SK-N-SH (cell line): ENCODE data around the gene LRRC27.

Experiments
- EP300 ChIP-seq, 2 experiments: IDR thresholded peaks; 2 replicates each; pipeline versions ENCODE4 v1.4.0 to v1.6.1; 2012; ENCODE audit warnings: borderline replicate concordance in 1 of 2, low read depth in 1 of 2, low read length in 1 of 2
- NFIC ChIP-seq: IDR thresholded peaks from 2 replicates; pipeline ENCODE4 v1.4.0; 2012; ENCODE audit warnings: borderline replicate concordance
- POLR2AphosphoS5 ChIP-seq: IDR thresholded peaks from 2 replicates; pipeline ENCODE4 v1.6.1; 2012; ENCODE audit warnings: low read depth, low read length
- RAD21 ChIP-seq: IDR thresholded peaks from 2 replicates; pipeline ENCODE4 v1.6.1; 2012; ENCODE audit warnings: mild to moderate bottlenecking, low read length
- RFX5 ChIP-seq: IDR thresholded peaks from 2 replicates; pipeline ENCODE4 v1.6.1; 2012; ENCODE audit warnings: mild to moderate bottlenecking, improper control_type of control experiment, low read length
- TF ChIP-seq, protein P1 (sequence below): fragments of 200-600 bp; sonication (generic); IDR thresholded peaks from 2 replicates; pipeline ENCODE4 v1.6.1; 2017; ENCODE audit warnings: antibody characterized with exemption, mild to moderate bottlenecking, moderate library complexity
- TF ChIP-seq, protein P2 (sequence below): IDR thresholded peaks from 2 replicates; pipeline ENCODE4 v1.6.1; 2012; ENCODE audit warnings: mild to moderate bottlenecking, low read depth, low read length, moderate library complexity

DNA sequence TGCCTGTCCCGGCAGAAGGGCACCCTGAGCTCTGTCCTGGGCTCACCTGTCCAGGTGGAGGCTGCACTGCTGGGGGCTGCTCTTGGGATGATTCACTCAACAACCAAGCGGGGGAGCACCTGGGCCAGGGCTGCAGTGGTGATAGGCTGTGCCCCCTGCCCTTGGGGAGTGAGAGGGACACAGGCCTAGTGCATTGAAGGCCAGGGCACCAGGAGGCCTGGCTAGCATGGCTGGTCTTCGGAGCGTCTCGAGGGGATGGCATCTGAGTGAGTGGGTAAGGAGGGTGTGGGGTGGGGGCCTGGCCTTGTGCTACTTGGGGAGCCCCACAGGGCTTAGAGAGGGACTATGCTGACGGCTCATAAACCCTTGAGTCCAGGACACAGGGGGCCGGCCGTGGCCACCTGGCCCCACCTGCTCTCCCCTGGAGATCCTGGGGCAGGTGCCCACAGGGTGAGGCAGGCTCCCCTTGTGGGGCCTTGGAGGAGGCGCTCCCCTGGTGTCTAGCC is 68.1 kb downstream of the LRRC27 start:
- TF ChIP-seq EP300 (IDR thresholded peaks at IDR 0.05; ENCODE audit: borderline replicate concordance in 1 of 2, low read depth in 1 of 2, low read length in 1 of 2): no peak
- TF ChIP-seq, protein P1, sequence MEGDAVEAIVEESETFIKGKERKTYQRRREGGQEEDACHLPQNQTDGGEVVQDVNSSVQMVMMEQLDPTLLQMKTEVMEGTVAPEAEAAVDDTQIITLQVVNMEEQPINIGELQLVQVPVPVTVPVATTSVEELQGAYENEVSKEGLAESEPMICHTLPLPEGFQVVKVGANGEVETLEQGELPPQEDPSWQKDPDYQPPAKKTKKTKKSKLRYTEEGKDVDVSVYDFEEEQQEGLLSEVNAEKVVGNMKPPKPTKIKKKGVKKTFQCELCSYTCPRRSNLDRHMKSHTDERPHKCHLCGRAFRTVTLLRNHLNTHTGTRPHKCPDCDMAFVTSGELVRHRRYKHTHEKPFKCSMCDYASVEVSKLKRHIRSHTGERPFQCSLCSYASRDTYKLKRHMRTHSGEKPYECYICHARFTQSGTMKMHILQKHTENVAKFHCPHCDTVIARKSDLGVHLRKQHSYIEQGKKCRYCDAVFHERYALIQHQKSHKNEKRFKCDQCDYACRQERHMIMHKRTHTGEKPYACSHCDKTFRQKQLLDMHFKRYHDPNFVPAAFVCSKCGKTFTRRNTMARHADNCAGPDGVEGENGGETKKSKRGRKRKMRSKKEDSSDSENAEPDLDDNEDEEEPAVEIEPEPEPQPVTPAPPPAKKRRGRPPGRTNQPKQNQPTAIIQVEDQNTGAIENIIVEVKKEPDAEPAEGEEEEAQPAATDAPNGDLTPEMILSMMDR: no peak
- no peak for TF ChIP-seq RFX5
- no peak for TF ChIP-seq POLR2AphosphoS5
- TF ChIP-seq, protein P2, sequence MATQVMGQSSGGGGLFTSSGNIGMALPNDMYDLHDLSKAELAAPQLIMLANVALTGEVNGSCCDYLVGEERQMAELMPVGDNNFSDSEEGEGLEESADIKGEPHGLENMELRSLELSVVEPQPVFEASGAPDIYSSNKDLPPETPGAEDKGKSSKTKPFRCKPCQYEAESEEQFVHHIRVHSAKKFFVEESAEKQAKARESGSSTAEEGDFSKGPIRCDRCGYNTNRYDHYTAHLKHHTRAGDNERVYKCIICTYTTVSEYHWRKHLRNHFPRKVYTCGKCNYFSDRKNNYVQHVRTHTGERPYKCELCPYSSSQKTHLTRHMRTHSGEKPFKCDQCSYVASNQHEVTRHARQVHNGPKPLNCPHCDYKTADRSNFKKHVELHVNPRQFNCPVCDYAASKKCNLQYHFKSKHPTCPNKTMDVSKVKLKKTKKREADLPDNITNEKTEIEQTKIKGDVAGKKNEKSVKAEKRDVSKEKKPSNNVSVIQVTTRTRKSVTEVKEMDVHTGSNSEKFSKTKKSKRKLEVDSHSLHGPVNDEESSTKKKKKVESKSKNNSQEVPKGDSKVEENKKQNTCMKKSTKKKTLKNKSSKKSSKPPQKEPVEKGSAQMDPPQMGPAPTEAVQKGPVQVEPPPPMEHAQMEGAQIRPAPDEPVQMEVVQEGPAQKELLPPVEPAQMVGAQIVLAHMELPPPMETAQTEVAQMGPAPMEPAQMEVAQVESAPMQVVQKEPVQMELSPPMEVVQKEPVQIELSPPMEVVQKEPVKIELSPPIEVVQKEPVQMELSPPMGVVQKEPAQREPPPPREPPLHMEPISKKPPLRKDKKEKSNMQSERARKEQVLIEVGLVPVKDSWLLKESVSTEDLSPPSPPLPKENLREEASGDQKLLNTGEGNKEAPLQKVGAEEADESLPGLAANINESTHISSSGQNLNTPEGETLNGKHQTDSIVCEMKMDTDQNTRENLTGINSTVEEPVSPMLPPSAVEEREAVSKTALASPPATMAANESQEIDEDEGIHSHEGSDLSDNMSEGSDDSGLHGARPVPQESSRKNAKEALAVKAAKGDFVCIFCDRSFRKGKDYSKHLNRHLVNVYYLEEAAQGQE: no peak
- no peak for TF ChIP-seq RAD21
- no peak for TF ChIP-seq NFIC
